A549 (cell line): Measurements from ENCODE around the gene OR11H7. TPM values are rescaled to one million over a fixed set of nuclear protein-coding genes. Genes with fewer than 3 reads are reported as not detected.
"Not testable (repeated sequence)": the region's sequence is repeated elsewhere in the genome, so short reads cannot be mapped to it uniquely, and the experiment has no call there.

Source experiments
- ATAC-seq, 2 experiments: fragments of 200-7000 bp in 1 of 2; fragments of >200 bp in 1 of 2; cut with Nextera tagmentation in 1 of 2; cut with Tn5 transposase in 1 of 2; 3 replicates each; pipeline versions ENCODE4 v1.8.0 to v1.9.1; 2018 to 2020; ENCODE audit warnings: mild to moderate bottlenecking in 1 of 2, moderate library complexity in 1 of 2
- CTCF ChIA-PET: fragments of 300-600 bp; sonication (Branson Sonifier 250); formaldehyde crosslinking; extraction: SDS; loops from one replicate; lab custom pipeline; 2021; ENCODE audit warnings: antibody characterized with exemption, inconsistent platforms; lab: Yijun Ruan, JAX
- POLR2A ChIA-PET: fragments of 350-600 bp; formaldehyde crosslinking; extraction: SDS; loops from one replicate; lab custom pipeline; 2021; ENCODE audit warnings: antibody characterized with exemption, inconsistent platforms; lab: Yijun Ruan, JAX
- DNase-seq, 2 experiments: peaks; one replicate each; pipeline versions ENCODE4 v3.0.0 to v3.0.0-alpha.2; 2011 to 2016; ENCODE audit warnings: low read depth in 1 of 2, low spot score in 1 of 2
- FAIRE-seq: peaks from 2 replicates; lab custom pipeline; 2011; peaks lifted over from hg19 to GRCh38; lab: Jason Lieb, UNC
- H3K27ac ChIP-seq, 2 experiments: fragments of >200 bp; sonication (Bioruptor Twin); formaldehyde crosslinking; 3 replicates each; pipeline ENCODE4 v1.5.1; 2016 to 2017
- H3K4me1 ChIP-seq: fragments of >200 bp; sonication (Bioruptor Twin); formaldehyde crosslinking; 3 replicates; pipeline ENCODE4 v1.6.1; 2016
- H3K4me2 ChIP-seq: fragments of >200 bp; sonication (Bioruptor Twin); formaldehyde crosslinking; 3 replicates; pipeline ENCODE4 v1.6.1; 2016
- H3K4me3 ChIP-seq: fragments of >200 bp; sonication (Bioruptor Twin); formaldehyde crosslinking; 3 replicates; pipeline ENCODE4 v1.5.1; 2016
- H3K9me3 ChIP-seq: fragments of >200 bp; sonication (Bioruptor Twin); formaldehyde crosslinking; 3 replicates; pipeline ENCODE4 v1.6.1; 2016
- ATOH8 ChIP-seq: fragments of 250-450 bp; sonication (Bioruptor Pico); IDR thresholded peaks from 2 replicates; pipeline ENCODE4 v1.5.0; 2020; ENCODE audit warnings: low read depth, mild to moderate bottlenecking, moderate library complexity
- BCL3 ChIP-seq: fragments of >200 bp; sonication (Bioruptor Twin); formaldehyde crosslinking; IDR thresholded peaks from 3 replicates; pipeline ENCODE4 v1.6.1; 2016
- HOXB13 ChIP-seq: fragments of 250-450 bp; sonication (Bioruptor Pico); IDR thresholded peaks from 2 replicates; pipeline ENCODE4 v1.5.0; 2020; ENCODE audit warnings: low read depth, mild to moderate bottlenecking, moderate library complexity
- WGBS: methylation state at CpG from one replicate; pipeline ENCODE4 v1.1.6; 2017; ENCODE audit errors: missing lambda C conversion rate; 5-methylcytosine and 5-hydroxymethylcytosine counted together
- polyA plus RNA-seq, 4 experiments: library from polyadenylated mRNA; depleted of rRNA in 3 of 4; stranded (reverse); fragments of >200 nt; fragmentation: RNase III in 1 of 4; extraction: RNeasy Plus Mini Kit Qiagen cat#74134 plus additional on column Dnase treatment in 1 of 4; gene quantifications; 2 replicates in 3 of 4; 3 replicates in 1 of 4; pipeline ENCODE4 v1.2.3, GENCODE V29; 2011 to 2017

OR11H7 gene
- polyA plus RNA-seq, 2 of the 4 experiments (the other 2 are of a cell fraction), result not detected

- ATAC-seq (no peak), DNase-seq (no peak), FAIRE-seq (no peak)
- 30% methylated on average over 1 of the region's 1 CpG for WGBS
- CTCF ChIA-PET, result no interaction called here
- peaks cover 20% of the 10 kb centered on the region for H3K9me3 ChIP-seq
- TF ChIP-seq ATOH8 (CRISPR knock-in tag) (no peak), BCL3 (no peak), HOXB13 (CRISPR knock-in tag) (no peak)
- POLR2A ChIA-PET, result no interaction called here
- no peak overlapping the region for H3K4me3 ChIP-seq
- no peak overlapping the region for H3K4me2 ChIP-seq
- no peaks in the 10 kb centered on the region for H3K4me1 ChIP-seq
- no peak overlapping the region for H3K27ac ChIP-seq
Measured at GRCh38 chr14:20278414-20278813, 49.6 kb downstream of the OR11H7 start.

- DNase-seq, FAIRE-seq, H3K27ac ChIP-seq, H3K9me3 ChIP-seq, H3K4me2 ChIP-seq, CTCF ChIA-PET, POLR2A ChIA-PET, H3K4me3 ChIP-seq, ATAC-seq, H3K4me1 ChIP-seq: not testable (repeated sequence)
- 63% methylated on average over 7 of the region's 7 CpGs for WGBS
Measured at GRCh38 chr14:20280265-20280664, 51.5 kb downstream of the OR11H7 start.

Other genes starting within 250 kb of the OR11H7 start
- gene OR4Q2, start 226.8 kb upstream of the OR11H7 start, polyA plus RNA-seq (2011; rRNA removed), result not detected in 2 replicates
- not detected in 3 replicates for gene OR4Q2, start 226.8 kb upstream of the OR11H7 start, polyA plus RNA-seq (2017; fragmentation: RNase III; extraction: RNeasy Plus Mini Kit Qiagen cat#74134 plus additional on column Dnase treatment)
- not detected in 2 replicates for gene OR4K14, start 209.7 kb upstream of the OR11H7 start, polyA plus RNA-seq (2011; rRNA removed)
- not detected in 3 replicates for gene OR4K14, start 209.7 kb upstream of the OR11H7 start, polyA plus RNA-seq (2017; fragmentation: RNase III; extraction: RNeasy Plus Mini Kit Qiagen cat#74134 plus additional on column Dnase treatment)
- not detected in 2 replicates for gene OR4K13, start 192.9 kb upstream of the OR11H7 start, polyA plus RNA-seq (2011; rRNA removed)
- not detected in 3 replicates for gene OR4K13, start 192.9 kb upstream of the OR11H7 start, polyA plus RNA-seq (2017; fragmentation: RNase III; extraction: RNeasy Plus Mini Kit Qiagen cat#74134 plus additional on column Dnase treatment)
- gene OR4L1, start 168.9 kb upstream of the OR11H7 start, polyA plus RNA-seq (2011; rRNA removed), result not detected in 2 replicates
- gene OR4L1, start 168.9 kb upstream of the OR11H7 start, polyA plus RNA-seq (2017; fragmentation: RNase III; extraction: RNeasy Plus Mini Kit Qiagen cat#74134 plus additional on column Dnase treatment), result not detected in 3 replicates
- not detected in 2 replicates for gene OR4K17, start 118.2 kb upstream of the OR11H7 start, polyA plus RNA-seq (2011; rRNA removed)
- not detected in 3 replicates for gene OR4K17, start 118.2 kb upstream of the OR11H7 start, polyA plus RNA-seq (2017; fragmentation: RNase III; extraction: RNeasy Plus Mini Kit Qiagen cat#74134 plus additional on column Dnase treatment)
- gene OR4N5, start 90.2 kb upstream of the OR11H7 start, polyA plus RNA-seq (2011; rRNA removed), result not detected in 2 replicates
- not detected in 3 replicates for gene OR4N5, start 90.2 kb upstream of the OR11H7 start, polyA plus RNA-seq (2017; fragmentation: RNase III; extraction: RNeasy Plus Mini Kit Qiagen cat#74134 plus additional on column Dnase treatment)
- gene OR11G2, start 38.1 kb upstream of the OR11H7 start, polyA plus RNA-seq (2011; rRNA removed), result not detected in 2 replicates
- gene OR11G2, start 38.1 kb upstream of the OR11H7 start, polyA plus RNA-seq (2017; fragmentation: RNase III; extraction: RNeasy Plus Mini Kit Qiagen cat#74134 plus additional on column Dnase treatment), result not detected in 3 replicates
- gene OR11H6, start 5.3 kb upstream of the OR11H7 start, polyA plus RNA-seq (2011; rRNA removed), result not detected in 2 replicates
- not detected in 3 replicates for gene OR11H6, start 5.3 kb upstream of the OR11H7 start, polyA plus RNA-seq (2017; fragmentation: RNase III; extraction: RNeasy Plus Mini Kit Qiagen cat#74134 plus additional on column Dnase treatment)
- not detected in 2 replicates for gene OR11H4, start 10.3 kb downstream of the OR11H7 start, polyA plus RNA-seq (2011; rRNA removed)
- gene OR11H4, start 10.3 kb downstream of the OR11H7 start, polyA plus RNA-seq (2017; fragmentation: RNase III; extraction: RNeasy Plus Mini Kit Qiagen cat#74134 plus additional on column Dnase treatment), result not detected in 3 replicates
- gene TTC5, start 77.0 kb downstream of the OR11H7 start, polyA plus RNA-seq (2011; rRNA removed), result 21.9 and 31.2 TPM in 2 replicates
- gene TTC5, start 77.0 kb downstream of the OR11H7 start, polyA plus RNA-seq (2017; fragmentation: RNase III; extraction: RNeasy Plus Mini Kit Qiagen cat#74134 plus additional on column Dnase treatment), result 25.1 to 30.2 TPM (median 30.1 TPM) in 3 replicates
- gene CCNB1IP1, start 104.3 kb downstream of the OR11H7 start, polyA plus RNA-seq (2011; rRNA removed), result 98.2 and 121 TPM in 2 replicates
- gene CCNB1IP1, start 104.3 kb downstream of the OR11H7 start, polyA plus RNA-seq (2017; fragmentation: RNase III; extraction: RNeasy Plus Mini Kit Qiagen cat#74134 plus additional on column Dnase treatment), result 29.9 to 32.6 TPM (median 30.8 TPM) in 3 replicates
- 39.8 and 42.3 TPM in 2 replicates for gene PARP2, start 114.7 kb downstream of the OR11H7 start, polyA plus RNA-seq (2011; rRNA removed)
- gene PARP2, start 114.7 kb downstream of the OR11H7 start, polyA plus RNA-seq (2017; fragmentation: RNase III; extraction: RNeasy Plus Mini Kit Qiagen cat#74134 plus additional on column Dnase treatment), result 42.0 to 43.4 TPM (median 42.1 TPM) in 3 replicates
- gene TEP1, start 184.5 kb downstream of the OR11H7 start, polyA plus RNA-seq (2011; rRNA removed), result 17.5 and 22.2 TPM in 2 replicates
- gene TEP1, start 184.5 kb downstream of the OR11H7 start, polyA plus RNA-seq (2017; fragmentation: RNase III; extraction: RNeasy Plus Mini Kit Qiagen cat#74134 plus additional on column Dnase treatment), result 6.8 to 8.0 TPM (median 7.4 TPM) in 3 replicates
- gene KLHL33, start 207.2 kb downstream of the OR11H7 start, polyA plus RNA-seq (2011; rRNA removed), result not detected in 2 replicates
- gene KLHL33, start 207.2 kb downstream of the OR11H7 start, polyA plus RNA-seq (2017; fragmentation: RNase III; extraction: RNeasy Plus Mini Kit Qiagen cat#74134 plus additional on column Dnase treatment), result not detected in 3 replicates
- 32.8 and 33.2 TPM in 2 replicates for gene OSGEP, start 225.8 kb downstream of the OR11H7 start, polyA plus RNA-seq (2011; rRNA removed)
- gene OSGEP, start 225.8 kb downstream of the OR11H7 start, polyA plus RNA-seq (2017; fragmentation: RNase III; extraction: RNeasy Plus Mini Kit Qiagen cat#74134 plus additional on column Dnase treatment), result 30.4 to 36.9 TPM (median 33.6 TPM) in 3 replicates
- gene APEX1, start 226.2 kb downstream of the OR11H7 start, polyA plus RNA-seq (2011; rRNA removed), result 324 and 419 TPM in 2 replicates
- gene APEX1, start 226.2 kb downstream of the OR11H7 start, polyA plus RNA-seq (2017; fragmentation: RNase III; extraction: RNeasy Plus Mini Kit Qiagen cat#74134 plus additional on column Dnase treatment), result 304 to 313 TPM (median 312 TPM) in 3 replicates
- 30.4 and 40.6 TPM in 2 replicates for gene PIP4P1, start 232.5 kb downstream of the OR11H7 start, polyA plus RNA-seq (2011; rRNA removed)
- gene PIP4P1, start 232.5 kb downstream of the OR11H7 start, polyA plus RNA-seq (2017; fragmentation: RNase III; extraction: RNeasy Plus Mini Kit Qiagen cat#74134 plus additional on column Dnase treatment), result 24.6 to 35.8 TPM (median 33.0 TPM) in 3 replicates
- gene PNP, start 240.4 kb downstream of the OR11H7 start, polyA plus RNA-seq (2011; rRNA removed), result 111 and 129 TPM in 2 replicates
- 95.9 to 103 TPM (median 97.3 TPM) in 3 replicates for gene PNP, start 240.4 kb downstream of the OR11H7 start, polyA plus RNA-seq (2017; fragmentation: RNase III; extraction: RNeasy Plus Mini Kit Qiagen cat#74134 plus additional on column Dnase treatment)